ENCODE results near the gene MBD5.

The MBD5 gene

GRCh38 chr2:148545390-148546256 lies 524.7 kb downstream of the MBD5 start:
- no peak for DNase-seq (ENCODE audit: low read depth in 2 of 2)

GRCh38 chr2:148546270-148546669 lies 525.4 kb downstream of the MBD5 start:
- DNase-seq (ENCODE audit: low read depth in 2 of 2) = no peak

GRCh38 chr2:148548716-148549400 lies 528.0 kb downstream of the MBD5 start:
- DNase-seq (ENCODE audit: low read depth in 2 of 2) = no peak

- no peak for DNase-seq (ENCODE audit: low read depth in 2 of 2)
Measured at GRCh38 chr2:148552675-148553331, 531.9 kb downstream of the MBD5 start.

- DNase-seq (ENCODE audit: low read depth in 2 of 2) = no peak
Measured at GRCh38 chr2:148553332-148553887, 532.5 kb downstream of the MBD5 start.

GRCh38 chr2:148554459-148555247 lies 533.8 kb downstream of the MBD5 start:
- no peak for DNase-seq (ENCODE audit: low read depth in 2 of 2)

GRCh38 chr2:148555622-148556294 lies 534.9 kb downstream of the MBD5 start:
- DNase-seq (ENCODE audit: low read depth in 2 of 2) = no peak

GRCh38 chr2:148557844-148558436 lies 537.0 kb downstream of the MBD5 start:
- DNase-seq (ENCODE audit: low read depth in 2 of 2) = no peak

GRCh38 chr2:148560496-148560895 lies 539.6 kb downstream of the MBD5 start:
- no peak for DNase-seq (ENCODE audit: low read depth in 2 of 2)

GRCh38 chr2:148561389-148561788 lies 540.5 kb downstream of the MBD5 start:
- DNase-seq (ENCODE audit: low read depth in 2 of 2) = no peak

GRCh38 chr2:148565272-148565894 lies 544.5 kb downstream of the MBD5 start:
- no peak for DNase-seq (ENCODE audit: low read depth in 2 of 2)
